ENCODE measurements around the gene CHIT1. TPM values are rescaled to one million over a fixed set of nuclear protein-coding genes. Genes with fewer than 3 reads are reported as not detected.

Gene CHIT1
- total and polyA plus RNA-seq, 7 donors: 0.04 to 0.27 (median 0.09) TPM; not detected in 3

GRCh38 chr1:203197625-203198024 is 31.8 kb downstream of the CHIT1 start:
- 62 to 65% (median 63%) methylated on average over 3 of the region's 3 CpGs for WGBS, 3 donors
- DNase-seq: no peak
- H3K27ac ChIP-seq: no peak overlapping the region
- no peak for ATAC-seq
- no peaks in the 10 kb centered on the region for H3K9me3 ChIP-seq
- no peak overlapping the region for H3K4me3 ChIP-seq
- no peaks in the 10 kb centered on the region for H3K36me3 ChIP-seq (ENCODE audit: insufficient read depth in 1 of 2, low read depth in 1 of 2)
- H3K4me1 ChIP-seq: peaks cover 38% of the 10 kb centered on the region
- intact Hi-C loops (cut with DNase I): no loop called here
- TF ChIP-seq CTCF (IDR thresholded peaks at IDR 0.05): no peak
- no peaks in the 10 kb centered on the region for H3K27me3 ChIP-seq (ENCODE audit: insufficient read depth in 3 of 3, low read length in 2 of 3)

- no peak for DNase-seq
- WGBS, 3 donors: 72 to 81% (median 79%) methylated on average over 3 of the region's 3 CpGs
- H3K9me3 ChIP-seq: no peaks in the 10 kb centered on the region
- H3K27ac ChIP-seq: no peak overlapping the region
- H3K27me3 ChIP-seq (ENCODE audit: insufficient read depth in 3 of 3, low read length in 2 of 3): no peaks in the 10 kb centered on the region
- H3K4me3 ChIP-seq: no peak overlapping the region
- peaks cover 27% of the 10 kb centered on the region for H3K4me1 ChIP-seq
- intact Hi-C loops (cut with DNase I): no loop called here
- no peak for TF ChIP-seq CTCF (IDR thresholded peaks at IDR 0.05)
- no peaks in the 10 kb centered on the region for H3K36me3 ChIP-seq (ENCODE audit: insufficient read depth in 1 of 2, low read depth in 1 of 2)
- no peak for ATAC-seq
Measured at GRCh38 chr1:203196371-203196770, 33.1 kb downstream of the CHIT1 start.

- Histone ChIP-seq H3K27ac (no peak overlapping the region), H3K4me1 (peaks cover 14% of the 10 kb centered on the region), H3K9me3 (no peaks in the 10 kb centered on the region), H3K27me3 (ENCODE audit: insufficient read depth in 3 of 3, low read length in 2 of 3) (no peaks in the 10 kb centered on the region), H3K36me3 (ENCODE audit: insufficient read depth in 1 of 2, low read depth in 1 of 2) (no peaks in the 10 kb centered on the region), H3K4me3 (no peak overlapping the region)
- intact Hi-C loops (cut with DNase I): no loop called here
- DNase-seq (no peak), ATAC-seq (no peak)
- 97 to 99% (median 97%) methylated on average over 2 of the region's 2 CpGs for WGBS, 3 donors
- no peak for TF ChIP-seq CTCF (IDR thresholded peaks at IDR 0.05)
Measured at GRCh38 chr1:203190949-203191348, 38.5 kb downstream of the CHIT1 start.

- DNase-seq (no peak), ATAC-seq (no peak)
- Histone ChIP-seq H3K4me1 (peaks cover 19% of the 10 kb centered on the region), H3K27me3 (ENCODE audit: insufficient read depth in 3 of 3, low read length in 2 of 3) (no peaks in the 10 kb centered on the region), H3K9me3 (no peaks in the 10 kb centered on the region), H3K27ac (no peak overlapping the region), H3K36me3 (ENCODE audit: insufficient read depth in 1 of 2, low read depth in 1 of 2) (no peaks in the 10 kb centered on the region), H3K4me3 (no peak overlapping the region)
- intact Hi-C loops (cut with DNase I): no loop called here
- TF ChIP-seq CTCF (IDR thresholded peaks at IDR 0.05): no peak
- WGBS, 3 donors: 61 to 76% (median 74%) methylated on average over 7 of the region's 7 CpGs
Measured at GRCh38 chr1:203189951-203190352, 39.5 kb downstream of the CHIT1 start.

- no peak for TF ChIP-seq CTCF (IDR thresholded peaks at IDR 0.05)
- Histone ChIP-seq H3K4me3 (no peak overlapping the region), H3K4me1 (peaks cover 19% of the 10 kb centered on the region), H3K9me3 (no peaks in the 10 kb centered on the region), H3K27ac (no peak overlapping the region), H3K27me3 (ENCODE audit: insufficient read depth in 3 of 3, low read length in 2 of 3) (no peaks in the 10 kb centered on the region), H3K36me3 (ENCODE audit: insufficient read depth in 1 of 2, low read depth in 1 of 2) (no peaks in the 10 kb centered on the region)
- WGBS, 3 donors: 84 to 88% (median 86%) methylated on average over 4 of the region's 4 CpGs
- no peak for DNase-seq
- no peak for ATAC-seq
- intact Hi-C loops (cut with DNase I): no loop called here
Measured at GRCh38 chr1:203188686-203189232, 40.7 kb downstream of the CHIT1 start.
